Nephron progenitor cell (in vitro differentiated cells): ENCODE results near the gene TANK.

Experiments
- DNase-seq: peaks from one replicate; pipeline ENCODE4 v3.0.0; 2021
- H3K27ac Mint-ChIP-seq: 2 replicates; pipeline ENCODE4 v1.8.0; 2021; ENCODE audit warnings: mild to moderate bottlenecking, moderate library complexity, mixed read lengths
- H3K27me3 Mint-ChIP-seq: 2 replicates; pipeline ENCODE4 v1.8.0; 2021; ENCODE audit warnings: mild to moderate bottlenecking, low read depth, mixed read lengths; ENCODE audit not compliant: poor library complexity
- H3K36me3 Mint-ChIP-seq: 2 replicates; pipeline ENCODE4 v1.8.0; 2021; ENCODE audit warnings: low read depth, mixed read lengths
- H3K4me1 Mint-ChIP-seq: 2 replicates; pipeline ENCODE4 v1.8.0; 2021; ENCODE audit warnings: mixed read lengths
- H3K4me3 Mint-ChIP-seq: 2 replicates; pipeline ENCODE4 v1.8.0; 2021; ENCODE audit warnings: mild to moderate bottlenecking, moderate library complexity, mixed read lengths
- H3K9me3 Mint-ChIP-seq: 2 replicates; pipeline ENCODE4 v1.8.0; 2021; ENCODE audit warnings: mild to moderate bottlenecking, moderate library complexity, mixed read lengths
- CTCF ChIP-seq: fragments of 200-600 bp; sonication (generic); IDR thresholded peaks from 2 replicates; pipeline ENCODE4 v1.5.0; 2021; ENCODE audit warnings: antibody characterized with exemption

Gene TANK

GRCh38 chr2:161115605-161116380 lies 44.4 kb upstream of the TANK start:
- Mint-ChIP-seq H3K4me3 (no peak overlapping the region), H3K27ac (no peak overlapping the region), H3K9me3 (no peaks in the 10 kb centered on the region), H3K27me3 (no peaks in the 10 kb centered on the region), H3K4me1 (peaks cover 12% of the 10 kb centered on the region), H3K36me3 (no peaks in the 10 kb centered on the region)
- TF ChIP-seq CTCF = no peak
- DNase-seq = no peak

DNA sequence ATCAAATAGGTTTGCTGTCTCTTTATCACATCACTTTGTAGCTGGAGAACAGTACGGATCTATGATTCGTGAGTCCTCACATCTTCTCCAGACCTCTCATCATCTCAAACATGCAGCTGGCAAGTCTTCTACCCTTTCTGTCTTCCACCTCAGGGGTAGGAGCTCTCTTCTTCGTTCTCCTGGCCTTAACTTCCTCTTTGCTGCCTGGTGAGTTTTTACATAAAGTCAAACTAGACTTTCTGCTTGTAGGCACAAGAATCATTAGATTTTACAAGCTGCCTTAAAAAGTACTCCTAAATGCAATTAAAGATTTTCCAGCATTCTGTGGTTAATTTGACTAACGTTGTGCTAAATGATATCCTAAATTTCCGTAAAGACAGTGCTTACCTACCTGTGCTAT lies 43.7 kb upstream of the TANK start:
- H3K36me3 Mint-ChIP-seq = no peaks in the 10 kb centered on the region
- H3K4me3 Mint-ChIP-seq = no peak overlapping the region
- H3K4me1 Mint-ChIP-seq = peaks cover 19% of the 10 kb centered on the region
- H3K9me3 Mint-ChIP-seq = no peaks in the 10 kb centered on the region
- no peaks in the 10 kb centered on the region for H3K27me3 Mint-ChIP-seq
- no peak for DNase-seq
- TF ChIP-seq CTCF = no peak
- H3K27ac Mint-ChIP-seq = no peak overlapping the region

- no peaks in the 10 kb centered on the region for H3K27me3 Mint-ChIP-seq
- H3K27ac Mint-ChIP-seq = no peak overlapping the region
- H3K4me1 Mint-ChIP-seq = peaks cover 22% of the 10 kb centered on the region
- no peaks in the 10 kb centered on the region for H3K36me3 Mint-ChIP-seq
- TF ChIP-seq CTCF = no peak
- no peaks in the 10 kb centered on the region for H3K9me3 Mint-ChIP-seq
- no peak overlapping the region for H3K4me3 Mint-ChIP-seq
- DNase-seq = no peak
Measured at GRCh38 chr2:161117506-161117905, 42.7 kb upstream of the TANK start.

DNA sequence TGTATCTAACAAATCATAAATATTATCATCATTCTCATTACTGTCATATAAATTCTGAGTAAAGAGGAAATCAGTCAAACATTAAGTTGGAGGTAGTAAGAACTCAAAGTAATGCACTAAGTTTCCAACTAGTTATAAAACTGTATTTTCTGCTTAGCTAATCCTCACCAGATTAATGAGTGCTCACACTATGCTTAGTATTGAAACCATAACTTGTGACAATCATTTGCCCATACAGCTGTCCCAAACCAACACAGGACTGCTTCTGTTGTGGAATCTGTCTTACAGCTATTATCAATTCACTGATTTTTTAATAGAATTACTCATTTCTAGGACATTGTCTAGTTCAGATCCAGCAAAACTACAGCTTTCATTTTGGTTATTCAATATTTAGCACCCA lies 41.5 kb upstream of the TANK start:
- Mint-ChIP-seq H3K4me1 (peaks cover 32% of the 10 kb centered on the region), H3K9me3 (no peaks in the 10 kb centered on the region), H3K36me3 (no peaks in the 10 kb centered on the region), H3K4me3 (no peak overlapping the region), H3K27me3 (no peaks in the 10 kb centered on the region), H3K27ac (no peak overlapping the region)
- no peak for DNase-seq
- TF ChIP-seq CTCF = no peak

DNA sequence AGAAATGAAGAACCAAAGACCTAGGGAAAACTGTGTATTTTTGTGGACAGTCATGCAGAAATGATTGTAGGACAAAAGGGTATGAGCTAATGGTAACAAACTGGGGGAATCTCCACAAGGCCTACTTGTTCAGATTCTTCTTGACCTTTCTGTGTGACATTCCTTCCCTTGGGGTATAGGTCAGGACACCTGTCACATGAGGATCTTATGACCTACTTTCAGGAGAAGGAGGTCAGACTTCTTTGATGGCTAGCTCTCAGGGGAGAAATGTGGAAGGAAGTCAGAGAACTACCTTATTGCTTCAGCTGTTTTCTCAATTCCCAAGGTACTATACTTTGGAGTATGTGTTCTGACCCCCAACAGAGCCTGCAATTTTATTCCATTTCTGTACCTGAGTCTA lies 40.7 kb upstream of the TANK start:
- H3K4me3 Mint-ChIP-seq = no peak overlapping the region
- H3K9me3 Mint-ChIP-seq = no peaks in the 10 kb centered on the region
- no peak for TF ChIP-seq CTCF
- DNase-seq = no peak
- no peaks in the 10 kb centered on the region for H3K36me3 Mint-ChIP-seq
- H3K27me3 Mint-ChIP-seq = no peaks in the 10 kb centered on the region
- no peak overlapping the region for H3K27ac Mint-ChIP-seq
- H3K4me1 Mint-ChIP-seq = peaks cover 33% of the 10 kb centered on the region

DNA sequence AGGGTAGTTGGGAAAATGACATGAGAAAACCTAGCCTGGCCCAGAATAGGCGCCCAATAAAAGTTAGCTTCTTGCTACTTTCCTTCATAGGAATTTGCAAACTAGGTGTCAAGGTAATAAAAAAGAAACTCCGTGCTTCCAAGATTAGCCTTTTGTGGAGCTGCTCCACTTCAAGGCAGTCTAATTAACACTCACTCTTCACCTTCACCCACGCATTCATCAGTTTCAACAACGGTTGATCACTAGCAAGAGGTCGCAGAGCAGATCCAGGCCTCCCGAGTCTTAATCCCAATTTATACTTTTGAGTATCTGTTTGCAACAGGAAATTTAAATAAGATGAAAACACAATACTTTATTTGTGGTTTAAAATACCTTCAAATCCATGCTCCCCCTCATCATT lies 39.5 kb upstream of the TANK start:
- H3K4me1 Mint-ChIP-seq = peaks cover 33% of the 10 kb centered on the region
- H3K27me3 Mint-ChIP-seq = no peaks in the 10 kb centered on the region
- no peaks in the 10 kb centered on the region for H3K36me3 Mint-ChIP-seq
- H3K4me3 Mint-ChIP-seq = no peak overlapping the region
- no peak for TF ChIP-seq CTCF
- no peaks in the 10 kb centered on the region for H3K9me3 Mint-ChIP-seq
- H3K27ac Mint-ChIP-seq = no peak overlapping the region
- DNase-seq = no peak
